Progenitor cell of endocrine pancreas (in vitro differentiated cells): Measurements from ENCODE around the gene NUMA1. TPM values are rescaled to one million over a fixed set of nuclear protein-coding genes. Genes with fewer than 3 reads are reported as not detected.

Experiments
- DNase-seq: peaks from one replicate; pipeline ENCODE4 v3.0.0; 2021; ENCODE audit warnings: low spot score; ENCODE audit not compliant: unreplicated experiment
- H3K27ac Mint-ChIP-seq: 2 replicates; pipeline ENCODE4 v1.8.0; 2021; ENCODE audit warnings: mild to moderate bottlenecking, moderate library complexity, mixed read lengths
- H3K27me3 Mint-ChIP-seq: 2 replicates; pipeline ENCODE4 v1.8.0; 2021; ENCODE audit warnings: mixed read lengths
- H3K36me3 Mint-ChIP-seq: 2 replicates; pipeline ENCODE4 v1.8.0; 2022; ENCODE audit warnings: mixed read lengths; ENCODE audit not compliant: insufficient read depth
- H3K4me1 Mint-ChIP-seq: 2 replicates; pipeline ENCODE4 v1.8.0; 2021; ENCODE audit warnings: low read depth, mixed read lengths
- H3K4me3 Mint-ChIP-seq: 2 replicates; pipeline ENCODE4 v1.8.0; 2021; ENCODE audit warnings: low read depth, mild to moderate bottlenecking, moderate library complexity, mixed read lengths
- H3K9me3 Mint-ChIP-seq: 2 replicates; pipeline ENCODE4 v1.8.0; 2021; ENCODE audit warnings: low read depth, mixed read lengths
- CTCF ChIP-seq: fragments of 200-600 bp; sonication (generic); IDR thresholded peaks from one replicate; pipeline ENCODE4 v1.5.0; 2021; ENCODE audit warnings: antibody characterized with exemption, mild to moderate bottlenecking; ENCODE audit not compliant: unreplicated experiment
- total RNA-seq: library from RNA; stranded (reverse); gene quantifications from 2 replicates; pipeline ENCODE4 v1.2.1, GENCODE V29; 2021

NUMA1 gene
- total RNA-seq, 1 donor from 2014 or later, result 255 TPM

GRCh38 chr11:72088076-72088808 is 7.9 kb upstream of the NUMA1 start:
- peaks cover 1% of the 10 kb centered on the region for H3K4me1 Mint-ChIP-seq
- peaks cover 2% of the 10 kb centered on the region for H3K36me3 Mint-ChIP-seq
- H3K9me3 Mint-ChIP-seq, result no peaks in the 10 kb centered on the region
- no peak for TF ChIP-seq CTCF
- no peaks in the 10 kb centered on the region for H3K27me3 Mint-ChIP-seq
- no peak for DNase-seq
- no peak overlapping the region for H3K27ac Mint-ChIP-seq
- H3K4me3 Mint-ChIP-seq, result no peak overlapping the region

GRCh38 chr11:72085621-72086351 is 5.4 kb upstream of the NUMA1 start:
- H3K36me3 Mint-ChIP-seq, result no peaks in the 10 kb centered on the region
- no peaks in the 10 kb centered on the region for H3K27me3 Mint-ChIP-seq
- H3K27ac Mint-ChIP-seq, result no peak overlapping the region
- H3K4me3 Mint-ChIP-seq, result no peak overlapping the region
- no peak for TF ChIP-seq CTCF
- DNase-seq, result no peak
- H3K4me1 Mint-ChIP-seq, result peaks cover 2% of the 10 kb centered on the region
- no peaks in the 10 kb centered on the region for H3K9me3 Mint-ChIP-seq

- no peak overlapping the region for H3K4me3 Mint-ChIP-seq
- H3K9me3 Mint-ChIP-seq, result no peaks in the 10 kb centered on the region
- peaks cover 4% of the 10 kb centered on the region for H3K4me1 Mint-ChIP-seq
- DNase-seq, result no peak
- H3K36me3 Mint-ChIP-seq, result no peaks in the 10 kb centered on the region
- no peak overlapping the region for H3K27ac Mint-ChIP-seq
- H3K27me3 Mint-ChIP-seq, result no peaks in the 10 kb centered on the region
- TF ChIP-seq CTCF, result no peak
Observed at GRCh38 chr11:72084965-72085364, 4.6 kb upstream of the NUMA1 start.

DNA sequence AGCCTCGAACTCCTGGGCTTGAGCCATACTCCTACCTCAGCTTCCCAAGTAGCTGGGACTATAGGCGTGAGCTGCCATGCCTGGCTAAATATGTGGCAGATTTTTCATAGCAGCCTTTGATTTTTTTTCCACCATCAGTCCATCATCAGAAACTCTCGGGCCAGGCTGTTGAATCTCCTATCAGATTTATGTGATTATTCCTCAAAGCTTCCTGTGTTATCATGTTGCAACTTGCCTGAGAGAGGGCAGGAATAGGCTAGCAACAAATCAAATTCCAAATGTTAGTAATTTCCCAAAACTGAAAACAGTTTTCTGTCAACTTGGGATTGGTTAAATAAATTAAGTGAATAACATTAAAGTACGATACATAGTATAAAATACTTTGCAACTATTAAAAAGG is 3.7 kb upstream of the NUMA1 start:
- TF ChIP-seq CTCF, result no peak
- H3K27ac Mint-ChIP-seq, result no peak overlapping the region
- H3K27me3 Mint-ChIP-seq, result no peaks in the 10 kb centered on the region
- no peaks in the 10 kb centered on the region for H3K36me3 Mint-ChIP-seq
- H3K4me3 Mint-ChIP-seq, result no peak overlapping the region
- peaks cover 7% of the 10 kb centered on the region for H3K4me1 Mint-ChIP-seq
- no peaks in the 10 kb centered on the region for H3K9me3 Mint-ChIP-seq
- DNase-seq, result no peak

DNA sequence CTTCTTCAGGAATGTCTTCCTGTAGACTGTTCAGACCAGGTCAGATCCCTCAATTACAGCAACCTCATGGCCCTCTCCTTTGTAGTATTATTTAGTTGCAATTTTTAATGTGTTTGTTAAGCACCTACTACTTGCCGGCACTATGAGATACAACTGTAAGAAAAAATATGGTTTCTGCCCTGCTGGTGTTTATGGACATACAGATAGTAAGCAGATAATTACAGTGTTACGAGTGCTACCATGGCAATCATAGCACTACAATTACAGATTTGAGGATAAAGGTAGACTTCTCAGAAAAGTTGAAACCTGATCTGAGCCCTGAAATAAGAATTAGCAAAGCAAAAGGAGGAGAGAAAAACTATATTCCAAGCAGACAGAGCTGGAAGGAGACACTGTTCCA is 3.1 kb upstream of the NUMA1 start:
- no peak for TF ChIP-seq CTCF
- no peak for DNase-seq
- Mint-ChIP-seq H3K36me3 (no peaks in the 10 kb centered on the region), H3K9me3 (no peaks in the 10 kb centered on the region), H3K4me1 (peaks cover 14% of the 10 kb centered on the region), H3K27me3 (no peaks in the 10 kb centered on the region), H3K27ac (no peak overlapping the region), H3K4me3 (no peak overlapping the region)
